ENCODE measurements around the gene HSPA1L.
"Not testable (repeated sequence)": the region's sequence is repeated elsewhere in the genome, so short reads cannot be mapped to it uniquely, and the experiment has no call there.

The HSPA1L gene

DNA sequence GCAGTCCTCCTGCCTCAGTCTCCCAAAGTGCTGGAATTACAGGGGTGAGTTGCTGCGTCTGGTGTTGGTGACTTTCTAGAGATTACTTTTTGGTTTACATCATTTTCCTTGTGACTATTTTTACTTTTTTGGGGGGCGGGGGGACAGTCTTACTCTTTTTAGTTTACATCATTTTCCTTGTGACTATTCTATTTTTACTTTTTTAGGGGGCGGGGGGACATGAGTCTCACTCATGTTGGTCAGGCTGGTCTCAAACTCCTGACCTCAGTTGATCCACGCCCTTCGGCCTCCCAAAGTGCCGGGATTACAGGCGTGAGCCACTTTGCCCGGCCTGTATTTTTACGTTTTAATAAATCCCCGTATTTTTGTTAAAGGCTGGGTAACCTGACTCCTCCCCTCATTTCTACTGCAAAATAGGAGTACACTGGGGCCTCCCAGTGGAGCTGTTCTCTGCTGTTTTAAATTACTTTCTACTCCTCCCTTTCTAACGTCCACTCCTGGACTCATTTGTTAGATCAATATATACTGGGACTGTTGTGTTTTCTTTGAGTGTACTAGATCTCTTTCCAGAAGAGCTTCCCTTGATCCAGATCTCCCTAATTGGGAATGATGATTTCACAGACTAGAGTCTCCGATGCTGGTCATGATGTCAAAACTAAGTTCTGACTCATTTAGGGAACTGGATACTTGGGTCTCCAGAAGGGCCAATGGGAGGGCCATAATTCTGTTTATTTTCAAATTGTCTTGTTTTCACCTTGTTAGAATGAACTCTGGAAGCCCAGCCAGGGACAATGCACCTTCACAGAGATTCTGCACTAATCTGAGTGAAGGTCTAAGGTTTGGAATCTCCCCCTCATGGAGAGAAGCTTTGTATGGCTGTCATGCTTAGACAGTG is 21.6 kb upstream of the HSPA1L start:
- no peak for DNase-seq (ENCODE audit: low read depth in 2 of 2)

DNA sequence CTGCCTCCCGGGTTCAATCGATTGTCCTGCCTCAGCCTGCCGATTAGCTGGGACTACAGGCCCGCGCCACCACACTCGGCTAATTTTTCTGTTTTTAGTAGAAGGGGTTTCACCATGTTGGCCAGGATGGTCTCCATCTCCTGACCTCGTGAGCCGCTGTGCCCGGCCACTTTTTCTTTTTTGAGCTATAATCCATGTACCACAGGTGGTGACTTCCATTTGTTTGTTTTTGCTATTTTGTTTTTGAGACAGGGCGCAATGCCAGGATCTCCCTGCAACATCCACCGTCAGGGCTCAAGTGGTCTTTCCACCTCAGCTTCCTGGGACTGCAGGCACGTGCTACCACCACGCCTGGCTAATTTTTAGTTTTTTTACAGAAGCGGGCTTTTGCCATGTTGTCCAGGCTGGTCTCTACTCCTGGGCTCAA is 21.0 kb upstream of the HSPA1L start:
- no peak for DNase-seq (ENCODE audit: low read depth in 2 of 2)

DNA sequence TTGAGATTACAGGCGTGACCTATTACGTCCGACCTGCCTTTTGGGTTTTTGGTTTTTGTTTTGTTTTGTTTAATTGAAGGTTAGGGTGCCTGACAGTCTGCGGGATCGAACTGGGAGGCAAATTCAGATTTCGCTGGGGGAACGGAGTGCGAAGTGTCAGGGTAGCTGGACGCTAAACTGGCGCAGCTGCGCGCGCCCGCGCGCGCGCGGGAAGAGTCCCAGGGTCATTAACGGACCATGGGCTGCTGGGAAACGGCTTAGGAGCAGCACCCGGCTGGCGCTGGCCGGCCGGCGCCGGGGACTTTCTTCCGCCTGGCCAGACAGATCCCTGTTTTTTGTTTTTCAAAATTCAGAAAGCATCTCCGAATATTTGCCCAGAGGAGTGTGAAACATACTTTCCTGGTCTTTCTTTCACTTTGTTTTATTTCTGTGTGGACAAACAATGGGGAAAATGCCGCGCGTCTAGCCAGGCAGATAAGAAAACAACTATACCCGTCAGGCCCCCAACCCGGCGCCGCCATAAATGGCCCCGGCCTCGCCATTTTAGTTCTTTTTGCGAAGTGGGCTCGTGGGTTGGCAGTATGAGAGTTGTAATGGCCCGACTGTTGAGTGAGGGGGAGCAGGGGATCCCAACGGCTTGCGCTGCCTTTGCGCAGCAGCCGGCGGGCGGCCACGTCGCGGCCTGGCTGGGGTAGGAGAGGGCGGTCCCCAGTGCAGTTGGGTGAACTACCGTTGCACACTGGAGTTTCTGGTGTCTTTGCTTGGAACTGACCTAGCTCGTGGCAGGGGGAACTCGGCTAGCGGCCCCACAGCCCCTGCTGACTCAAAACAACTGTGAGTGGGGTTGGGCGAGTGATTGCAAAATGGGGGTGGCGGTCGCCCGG is 19.5 kb upstream of the HSPA1L start:
- DNase-seq (ENCODE audit: low read depth in 2 of 2), result peak; percentile 57 to 66

DNA sequence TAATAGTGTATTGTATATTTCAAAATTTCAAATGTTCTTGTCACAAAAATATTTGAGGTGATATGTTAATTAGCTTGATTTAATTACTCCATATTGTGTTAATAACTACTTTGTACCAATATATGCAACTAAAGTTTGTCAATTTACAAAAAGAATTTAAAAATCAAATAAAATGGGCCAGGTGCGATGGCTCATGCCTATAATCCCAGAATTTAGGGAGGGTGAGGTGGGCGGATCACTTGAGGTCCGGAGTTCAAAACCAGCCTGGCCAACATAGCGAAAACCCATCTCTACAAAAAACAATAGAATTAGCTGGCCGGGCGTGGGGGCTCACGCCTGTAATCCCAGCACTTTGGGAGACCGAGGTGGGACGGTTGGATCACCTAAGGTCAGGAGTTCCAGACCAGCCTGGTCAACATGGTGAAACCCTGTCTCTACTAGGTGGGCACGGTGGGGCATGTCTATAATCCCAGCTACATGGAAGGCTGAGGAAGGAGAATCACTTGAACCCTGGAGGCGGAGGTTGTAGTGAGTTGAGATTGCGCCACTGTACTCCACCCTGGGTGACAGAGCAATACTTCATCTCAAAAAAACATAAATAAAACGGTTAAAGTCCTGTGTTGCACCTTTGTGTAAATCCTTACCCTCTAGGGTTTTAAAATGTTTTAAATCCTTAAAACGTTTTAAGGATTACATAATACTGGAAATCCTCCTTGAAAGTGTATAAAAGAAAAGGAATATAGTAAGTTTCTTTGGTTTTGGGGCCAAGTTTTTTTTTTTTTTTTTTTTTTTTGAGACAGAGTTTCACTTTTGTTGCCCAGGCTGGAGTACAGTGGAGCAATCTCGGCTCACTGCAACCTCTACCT is 16.5 kb upstream of the HSPA1L start:
- DNase-seq (ENCODE audit: low read depth in 2 of 2), result no peak

DNA sequence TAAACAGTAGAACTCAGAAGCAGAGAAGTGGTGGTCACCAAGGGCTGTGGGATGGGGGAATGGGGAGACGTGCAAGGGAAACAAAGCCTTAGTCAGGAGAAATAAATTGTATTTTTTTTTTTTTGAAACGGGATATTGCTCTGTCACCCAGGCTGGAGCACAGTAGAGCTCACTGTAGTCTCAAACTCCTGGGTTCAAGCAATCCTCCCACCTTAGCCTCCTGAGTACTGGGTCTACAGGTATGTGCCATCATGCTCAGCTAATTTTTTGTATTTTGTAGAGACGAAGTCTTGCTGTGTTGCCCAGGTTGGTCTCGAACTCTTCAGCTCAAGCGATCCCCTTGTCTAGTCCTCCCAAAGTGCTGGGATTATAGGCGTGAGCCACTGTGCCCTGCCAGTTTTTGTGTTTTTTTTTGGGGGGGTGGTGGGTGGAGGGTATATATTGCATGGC is 15.8 kb upstream of the HSPA1L start:
- DNase-seq (ENCODE audit: low read depth in 2 of 2), result no peak

DNA sequence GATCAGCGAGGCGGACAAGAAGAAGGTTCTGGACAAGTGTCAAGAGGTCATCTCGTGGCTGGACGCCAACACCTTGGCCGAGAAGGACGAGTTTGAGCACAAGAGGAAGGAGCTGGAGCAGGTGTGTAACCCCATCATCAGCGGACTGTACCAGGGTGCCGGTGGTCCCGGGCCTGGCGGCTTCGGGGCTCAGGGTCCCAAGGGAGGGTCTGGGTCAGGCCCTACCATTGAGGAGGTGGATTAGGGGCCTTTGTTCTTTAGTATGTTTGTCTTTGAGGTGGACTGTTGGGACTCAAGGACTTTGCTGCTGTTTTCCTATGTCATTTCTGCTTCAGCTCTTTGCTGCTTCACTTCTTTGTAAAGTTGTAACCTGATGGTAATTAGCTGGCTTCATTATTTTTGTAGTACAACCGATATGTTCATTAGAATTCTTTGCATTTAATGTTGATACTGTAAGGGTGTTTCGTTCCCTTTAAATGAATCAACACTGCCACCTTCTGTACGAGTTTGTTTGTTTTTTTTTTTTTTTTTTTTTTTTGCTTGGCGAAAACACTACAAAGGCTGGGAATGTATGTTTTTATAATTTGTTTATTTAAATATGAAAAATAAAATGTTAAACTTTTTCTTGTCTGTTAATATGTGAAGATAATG is 14.7 kb upstream of the HSPA1L start:
- DNase-seq (ENCODE audit: low read depth in 2 of 2), result no peak

DNA sequence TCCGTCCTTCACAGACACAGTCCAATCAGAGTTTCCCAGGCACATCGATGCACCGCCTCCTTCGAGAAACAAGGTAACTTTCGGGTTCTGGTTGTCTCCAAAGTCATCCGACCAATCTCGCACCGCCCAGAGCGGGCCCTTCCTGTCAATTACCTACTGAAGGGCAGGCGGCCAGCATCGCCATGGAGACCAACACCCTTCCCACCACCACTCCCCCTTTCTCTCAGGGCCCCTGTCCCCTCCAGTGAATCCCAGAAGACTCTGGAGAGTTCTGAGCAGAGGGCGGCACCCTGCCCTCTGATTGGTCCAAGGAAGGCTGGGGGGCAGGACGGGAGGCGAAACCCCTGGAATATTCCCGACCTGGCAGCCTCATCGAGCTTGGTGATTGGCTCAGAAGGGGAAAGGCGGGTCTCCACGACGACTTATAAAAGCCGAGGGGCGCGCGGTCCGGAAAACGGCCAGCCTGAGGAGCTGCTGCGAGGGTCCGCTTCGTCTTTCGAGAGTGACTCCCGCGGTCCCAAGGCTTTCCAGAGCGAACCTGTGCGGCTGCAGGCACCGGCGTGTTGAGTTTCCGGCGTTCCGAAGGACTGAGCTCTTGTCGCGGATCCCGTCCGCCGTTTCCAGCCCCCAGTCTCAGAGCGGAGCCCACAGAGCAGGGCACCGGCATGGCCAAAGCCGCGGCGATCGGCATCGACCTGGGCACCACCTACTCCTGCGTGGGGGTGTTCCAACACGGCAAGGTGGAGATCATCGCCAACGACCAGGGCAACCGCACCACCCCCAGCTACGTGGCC is 12.4 kb upstream of the HSPA1L start, which contains the start of gene HSPA1B:
Gene HSPA1B, plus strand, starts transcription at position 453 of the 794 bp plus-strand sequence. Its CDS starts 213 bp downstream, at position 666.
- DNase-seq (ENCODE audit: low read depth in 2 of 2), result peak; percentile 100

DNA sequence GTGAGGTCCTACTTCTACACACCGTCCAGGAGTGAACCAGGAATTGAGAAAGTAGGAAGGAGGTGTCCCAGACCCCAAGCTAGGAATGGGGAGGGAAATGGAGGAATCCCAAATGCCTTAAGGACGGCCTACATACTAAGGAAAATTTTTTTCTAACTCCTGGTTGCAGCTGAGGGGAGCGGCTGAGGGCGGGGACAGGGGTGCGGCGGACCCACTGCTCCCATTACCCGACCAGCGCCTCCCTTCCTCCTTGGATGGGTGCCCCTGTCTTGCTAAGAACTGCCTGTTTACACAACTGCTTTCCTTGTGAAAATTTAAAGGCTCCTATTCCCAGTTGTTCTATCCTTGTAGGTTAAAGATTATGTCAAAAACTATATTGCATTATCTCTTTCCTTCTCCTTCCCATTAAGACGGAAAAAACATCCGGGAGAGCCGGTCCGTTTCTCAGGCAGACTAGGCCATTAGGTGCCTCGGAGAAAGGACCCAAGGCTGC is 11.8 kb upstream of the HSPA1L start:
- DNase-seq (ENCODE audit: low read depth in 2 of 2), result peak; percentile 73 to 75

DNA sequence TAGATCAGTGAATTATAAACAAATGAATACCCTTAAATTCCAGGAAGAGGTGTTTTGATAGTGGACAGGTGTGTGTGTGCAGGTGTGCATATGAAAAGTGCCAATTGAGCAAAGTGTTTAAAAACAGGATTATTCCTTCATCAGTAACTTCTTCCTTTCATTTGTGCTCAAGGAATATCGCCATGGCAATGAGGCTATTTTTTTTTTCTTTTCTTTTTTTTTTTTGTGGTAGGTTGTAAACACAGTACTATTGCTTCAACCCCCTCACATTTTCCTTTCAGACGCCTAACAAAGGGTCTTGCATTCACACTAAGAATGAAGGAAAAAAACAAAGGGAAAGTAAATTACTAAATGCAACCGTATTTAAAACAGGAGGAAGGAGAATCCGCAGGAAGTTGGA is 10.5 kb upstream of the HSPA1L start:
- DNase-seq (ENCODE audit: low read depth in 2 of 2), result no peak

DNA sequence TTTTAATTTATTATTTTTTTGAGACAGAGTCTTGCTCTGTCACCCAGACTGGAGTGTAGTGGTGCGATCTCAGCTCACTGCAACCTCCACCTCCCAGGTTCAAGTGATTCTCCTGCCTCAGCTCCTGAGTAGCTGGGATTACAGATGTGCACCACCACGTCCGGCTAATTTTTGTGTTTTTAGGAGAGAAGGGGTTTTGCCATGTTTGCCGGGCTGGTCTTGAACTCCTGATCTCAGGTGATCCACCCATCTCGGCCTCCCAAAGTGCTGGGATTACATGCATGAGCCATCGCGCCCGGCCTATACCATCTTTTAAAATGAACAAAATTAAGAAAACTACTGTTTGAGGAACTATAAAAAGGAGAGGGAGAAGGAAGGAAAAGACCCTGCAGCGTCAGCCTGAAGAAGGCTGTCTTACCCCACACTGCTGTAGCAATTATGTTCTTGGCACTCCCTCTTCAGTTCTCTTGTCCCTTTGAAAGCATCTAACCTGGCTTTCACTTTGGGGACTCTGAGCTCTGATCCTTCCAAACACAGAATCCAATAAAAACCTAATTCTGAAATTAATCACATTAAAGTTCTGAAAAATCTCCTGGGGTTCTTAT is 8.6 kb upstream of the HSPA1L start:
- not testable (repeated sequence) for DNase-seq (ENCODE audit: low read depth in 2 of 2)

DNA sequence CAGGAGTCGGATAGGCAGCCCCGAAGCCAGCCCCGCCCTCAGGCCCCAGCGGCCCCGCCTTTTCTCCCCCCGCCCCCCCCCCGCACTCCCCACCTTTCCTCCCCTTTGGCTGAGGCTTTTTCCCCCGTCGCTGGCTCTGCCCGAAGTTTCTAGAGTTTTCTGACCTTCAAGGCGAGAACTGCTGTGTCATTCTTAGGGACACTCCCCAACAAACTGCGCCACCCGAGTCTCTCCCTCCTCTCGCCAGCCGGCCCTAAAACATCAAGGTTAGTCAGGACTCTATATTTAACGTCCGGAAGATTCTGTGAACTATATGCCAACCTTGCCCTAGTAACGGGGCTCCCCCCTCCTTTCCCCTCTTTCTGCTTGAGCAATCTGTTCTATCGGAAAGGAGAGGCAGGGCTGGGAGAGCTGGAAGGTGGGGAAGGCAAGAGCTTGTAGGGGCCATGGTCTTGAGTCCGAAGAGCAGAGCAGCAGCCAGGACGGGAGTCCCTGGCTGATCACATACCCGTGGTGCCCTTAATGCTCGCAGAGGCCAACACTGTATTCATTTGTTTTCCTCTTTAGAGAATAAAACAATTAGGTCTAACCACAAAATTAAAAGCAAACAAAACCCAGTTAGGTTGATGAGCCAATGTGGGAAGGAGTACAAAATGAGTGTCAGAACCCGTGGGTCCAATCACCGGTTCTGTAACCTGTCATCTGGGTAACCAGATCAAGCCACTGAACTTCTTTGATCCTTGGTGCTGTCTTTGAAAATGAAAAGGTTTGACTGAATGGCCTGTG is 7.1 kb upstream of the HSPA1L start:
- DNase-seq (ENCODE audit: low read depth in 2 of 2), result no peak

DNA sequence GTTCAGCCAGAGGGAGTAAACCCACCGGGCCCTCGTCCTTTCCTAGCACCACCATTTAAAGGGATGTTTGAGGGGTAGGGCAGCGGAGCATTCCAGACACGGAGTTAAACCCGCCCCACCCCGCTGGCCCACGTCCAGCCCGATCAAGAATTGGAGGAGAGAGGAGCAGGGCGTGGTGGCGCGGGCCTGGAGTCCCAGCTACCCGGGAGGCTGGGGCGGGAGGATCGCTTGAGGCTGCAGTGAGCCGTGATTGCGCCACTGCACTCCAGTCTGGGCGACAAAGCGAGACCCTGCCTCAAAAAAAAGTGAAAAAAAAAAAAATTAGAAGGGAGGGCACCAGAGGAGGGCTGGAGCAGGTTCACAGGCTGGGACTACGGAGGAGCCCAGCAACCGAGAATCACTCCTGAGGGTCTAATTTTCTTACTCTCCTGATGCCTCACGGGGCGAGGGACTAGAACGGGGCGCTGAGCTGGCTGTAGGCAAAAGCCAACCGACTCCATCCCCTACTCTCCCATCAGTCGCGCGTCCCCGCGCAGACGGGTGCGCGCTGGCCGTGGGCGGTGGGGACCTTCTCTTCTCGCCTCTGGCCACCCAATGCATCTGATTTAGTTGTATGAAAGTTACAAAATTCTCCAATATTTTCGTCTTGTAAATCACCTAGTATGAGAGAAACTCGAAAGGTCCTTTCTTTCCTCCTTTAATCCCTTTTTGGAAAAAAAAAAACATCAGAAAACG is 6.4 kb upstream of the HSPA1L start:
- no peak for DNase-seq (ENCODE audit: low read depth in 2 of 2)

DNA sequence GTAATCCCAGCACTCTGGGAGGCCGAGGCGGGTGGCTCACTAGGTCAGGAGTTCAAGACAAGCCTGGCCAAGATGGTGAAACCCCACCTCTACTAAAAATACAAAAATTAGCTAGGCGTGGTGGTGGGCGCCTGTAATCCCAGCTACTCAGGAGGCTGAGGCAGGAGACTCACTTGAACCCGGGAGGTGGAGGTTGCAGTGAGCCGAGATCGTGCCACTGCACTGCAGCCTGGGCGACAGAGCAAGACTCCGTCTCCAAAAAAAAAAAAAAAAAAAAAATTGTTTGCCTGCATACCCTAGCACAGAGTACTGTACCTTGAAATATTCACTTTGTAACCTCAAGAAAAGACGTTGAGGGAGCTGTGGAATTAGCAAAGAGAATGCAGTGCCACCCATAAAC is 5.3 kb upstream of the HSPA1L start:
- DNase-seq (ENCODE audit: low read depth in 2 of 2), result not testable (repeated sequence)

DNA sequence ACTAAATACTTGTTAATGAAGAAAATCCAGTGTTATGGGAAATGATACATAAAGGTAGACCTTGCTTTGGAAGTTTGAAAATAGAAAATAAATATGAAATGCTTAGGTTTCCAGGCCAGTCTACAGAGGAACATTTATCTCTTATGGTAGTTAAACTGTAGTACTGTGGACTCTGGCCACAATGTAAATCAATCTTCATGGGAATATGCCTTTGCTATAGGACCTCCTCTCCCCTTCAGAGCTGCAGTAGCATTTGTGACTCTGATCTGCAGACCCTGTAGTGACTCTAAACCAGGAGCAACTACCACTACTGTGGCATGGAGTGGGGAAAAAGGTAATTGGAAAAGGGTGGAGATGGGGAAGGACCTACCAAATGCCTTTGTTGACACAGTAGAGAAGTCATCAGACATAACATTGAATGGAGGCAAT is 4.8 kb upstream of the HSPA1L start:
- no peak for DNase-seq (ENCODE audit: low read depth in 2 of 2)

DNA sequence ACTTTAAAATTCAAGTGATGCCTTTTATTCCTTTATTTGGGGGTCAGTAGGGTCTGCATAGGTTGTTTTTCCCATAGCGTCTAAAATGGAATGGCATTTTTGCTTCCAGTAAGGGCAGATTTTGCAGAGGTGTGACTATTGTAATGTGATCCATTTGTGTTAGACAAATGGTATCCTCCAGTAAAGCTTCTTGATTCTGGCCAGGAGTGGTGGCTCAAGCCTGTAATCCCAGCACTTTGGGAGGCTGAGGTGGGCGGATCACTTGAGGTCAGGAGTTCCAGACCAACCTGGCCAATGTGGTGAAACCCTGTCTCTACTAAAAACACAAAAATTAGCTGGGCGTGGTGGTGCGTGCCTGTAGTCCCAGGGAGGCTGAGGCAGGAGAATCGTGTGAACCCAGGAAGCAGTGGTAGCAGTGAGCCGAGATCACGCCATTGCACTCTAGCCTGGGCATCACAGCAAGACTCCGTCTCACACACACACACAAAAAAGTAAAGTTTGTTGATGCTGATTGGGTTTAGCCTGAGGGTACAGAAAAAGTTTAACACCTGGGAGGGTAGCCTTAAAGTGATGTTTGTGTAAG is 2.9 kb upstream of the HSPA1L start:
- not testable (repeated sequence) for DNase-seq (ENCODE audit: low read depth in 2 of 2)

DNA sequence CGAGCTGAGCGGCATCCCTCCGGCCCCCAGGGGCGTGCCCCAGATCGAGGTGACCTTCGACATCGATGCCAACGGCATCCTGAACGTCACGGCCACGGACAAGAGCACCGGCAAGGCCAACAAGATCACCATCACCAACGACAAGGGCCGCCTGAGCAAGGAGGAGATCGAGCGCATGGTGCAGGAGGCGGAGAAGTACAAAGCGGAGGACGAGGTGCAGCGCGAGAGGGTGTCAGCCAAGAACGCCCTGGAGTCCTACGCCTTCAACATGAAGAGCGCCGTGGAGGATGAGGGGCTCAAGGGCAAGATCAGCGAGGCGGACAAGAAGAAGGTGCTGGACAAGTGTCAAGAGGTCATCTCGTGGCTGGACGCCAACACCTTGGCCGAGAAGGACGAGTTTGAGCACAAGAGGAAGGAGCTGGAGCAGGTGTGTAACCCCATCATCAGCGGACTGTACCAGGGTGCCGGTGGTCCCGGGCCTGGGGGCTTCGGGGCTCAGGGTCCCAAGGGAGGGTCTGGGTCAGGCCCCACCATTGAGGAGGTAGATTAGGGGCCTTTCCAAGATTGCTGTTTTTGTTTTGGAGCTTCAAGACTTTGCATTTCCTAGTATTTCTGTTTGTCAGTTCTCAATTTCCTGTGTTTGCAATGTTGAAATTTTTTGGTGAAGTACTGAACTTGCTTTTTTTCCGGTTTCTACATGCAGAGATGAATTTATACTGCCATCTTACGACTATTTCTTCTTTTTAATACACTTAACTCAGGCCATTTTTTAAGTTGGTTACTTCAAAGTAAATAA is 2.2 kb upstream of the HSPA1L start:
- DNase-seq (ENCODE audit: low read depth in 2 of 2), result not testable (repeated sequence)

DNA sequence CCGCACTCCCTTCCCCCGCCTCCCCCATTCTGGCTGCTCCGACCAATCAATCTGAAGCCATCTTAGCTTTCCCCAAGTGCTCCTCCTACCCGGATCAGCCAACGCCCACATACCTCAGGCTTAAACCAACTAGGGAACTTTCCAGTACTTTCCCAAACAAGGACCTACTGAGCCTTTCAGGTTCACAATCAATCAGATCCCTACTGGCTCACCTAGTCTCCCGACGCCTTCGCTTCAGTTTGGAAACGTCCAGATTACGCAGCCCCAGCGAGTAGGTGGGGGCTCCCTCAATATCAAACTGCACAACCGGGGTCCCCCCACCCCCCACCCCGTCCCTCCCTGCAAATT is 432 bp downstream of the HSPA1L start:
- DNase-seq (ENCODE audit: low read depth in 2 of 2), result peak; percentile 95

All from fibroblast of skin of left biceps (primary cell).